Stimulated activated naive CD4-positive, alpha-beta T cell treated with Interleukin-2 at 50 U/mL for 16 hours (primary cell): ENCODE results near the gene RPAP3.

Source experiments
- DNase-seq: peaks from one replicate; lab custom pipeline; 2025; lab: John Stamatoyannopoulos, UW

The RPAP3 gene

GRCh38 chr12:47705566-47706425 is at the start of gene RPAP3:
Gene RPAP3, minus strand, starts transcription at chr12:47706030. Its CDS starts 3,190 bp downstream, at chr12:47702840.
- peak; percentile 97 for DNase-seq

- no peak for DNase-seq
Measured at GRCh38 chr12:47754881-47755280, 49.1 kb upstream of the RPAP3 start.

GRCh38 chr12:47754126-47754525 is 48.3 kb upstream of the RPAP3 start:
- no peak for DNase-seq

GRCh38 chr12:47753021-47754001 is 47.5 kb upstream of the RPAP3 start:
- DNase-seq, result no peak

GRCh38 chr12:47752552-47752951 is 46.7 kb upstream of the RPAP3 start:
- no peak for DNase-seq

GRCh38 chr12:47752121-47752520 is 46.3 kb upstream of the RPAP3 start:
- DNase-seq, result no peak

GRCh38 chr12:47751561-47751960 is 45.7 kb upstream of the RPAP3 start:
- no peak for DNase-seq

- DNase-seq, result no peak
Measured at GRCh38 chr12:47750916-47751470, 45.2 kb upstream of the RPAP3 start.

GRCh38 chr12:47750229-47750798 is 44.5 kb upstream of the RPAP3 start:
- no peak for DNase-seq

GRCh38 chr12:47748899-47749298 is 43.1 kb upstream of the RPAP3 start:
- DNase-seq, result no peak

- no peak for DNase-seq
Measured at GRCh38 chr12:47748507-47748828, 42.6 kb upstream of the RPAP3 start.

GRCh38 chr12:47747596-47748506 is 42.0 kb upstream of the RPAP3 start:
- no peak for DNase-seq

GRCh38 chr12:47747126-47747525 is 41.3 kb upstream of the RPAP3 start:
- DNase-seq, result no peak

GRCh38 chr12:47746523-47746922 is 40.7 kb upstream of the RPAP3 start:
- DNase-seq, result no peak

- DNase-seq, result no peak
Measured at GRCh38 chr12:47746073-47746472, 40.2 kb upstream of the RPAP3 start.

- no peak for DNase-seq
Measured at GRCh38 chr12:47745485-47746041, 39.7 kb upstream of the RPAP3 start.

GRCh38 chr12:47744778-47745436 is 39.1 kb upstream of the RPAP3 start:
- DNase-seq, result no peak

- peak; percentile 39 for DNase-seq
Measured at GRCh38 chr12:47744005-47744651, 38.3 kb upstream of the RPAP3 start.

- no peak for DNase-seq
Measured at GRCh38 chr12:47743311-47743860, 37.6 kb upstream of the RPAP3 start.
